Neuron (in vitro differentiated cells): Measurements from ENCODE around the gene TM6SF1.
"Not testable (repeated sequence)": the region's sequence is repeated elsewhere in the genome, so short reads cannot be mapped to it uniquely, and the experiment has no call there.

Experiments
- H2AFZ ChIP-seq: one replicate; pipeline ENCODE4 v1.6.1; 2013; ENCODE audit warnings: low read depth, mild to moderate bottlenecking, inconsistent platforms, low read length, moderate library complexity
- H3K27me3 ChIP-seq: one replicate; pipeline ENCODE4 v1.6.1; 2013; ENCODE audit warnings: low read length; ENCODE audit not compliant: insufficient read depth
- H3K36me3 ChIP-seq: one replicate; pipeline ENCODE4 v1.6.1; 2013; ENCODE audit warnings: low read length; ENCODE audit not compliant: insufficient read depth
- H3K4me1 ChIP-seq: one replicate; pipeline ENCODE4 v1.6.1; 2013; ENCODE audit warnings: low read length; ENCODE audit not compliant: insufficient read depth
- H3K4me3 ChIP-seq: 2 replicates; pipeline ENCODE4 v1.5.1; 2013; ENCODE audit warnings: mild to moderate bottlenecking, low read length, moderate library complexity
- H3K9me3 ChIP-seq: one replicate; pipeline ENCODE4 v1.6.1; 2013; ENCODE audit warnings: low read length

The TM6SF1 gene

GRCh38 chr15:83155942-83156341 is 48.5 kb downstream of the TM6SF1 start:
- Histone ChIP-seq H3K27me3 (no peaks in the 10 kb centered on the region), H3K4me1 (no peaks in the 10 kb centered on the region), H3K9me3 (no peaks in the 10 kb centered on the region), H3K4me3 (no peak overlapping the region), H2AFZ (no peak overlapping the region), H3K36me3 (peaks cover 81% of the 10 kb centered on the region)

GRCh38 chr15:83158393-83158792 is 50.9 kb downstream of the TM6SF1 start:
- Histone ChIP-seq H3K4me3 (no peak overlapping the region), H2AFZ (no peak overlapping the region), H3K36me3 (peaks cover 79% of the 10 kb centered on the region)

GRCh38 chr15:83160741-83161140 is 53.3 kb downstream of the TM6SF1 start:
- peaks cover 59% of the 10 kb centered on the region for H3K36me3 ChIP-seq
- H3K9me3 ChIP-seq: no peaks in the 10 kb centered on the region
- H3K4me1 ChIP-seq: no peaks in the 10 kb centered on the region
- H2AFZ ChIP-seq: no peak overlapping the region
- H3K4me3 ChIP-seq: no peak overlapping the region
- H3K27me3 ChIP-seq: no peaks in the 10 kb centered on the region

More at GRCh38 chr15:83158393-83158792, 50.9 kb downstream of the TM6SF1 start:
- no peaks in the 10 kb centered on the region for H3K27me3 ChIP-seq
- H3K4me1 ChIP-seq: no peaks in the 10 kb centered on the region
- H3K9me3 ChIP-seq: no peaks in the 10 kb centered on the region

GRCh38 chr15:83163032-83163431 is 55.6 kb downstream of the TM6SF1 start:
- Histone ChIP-seq H3K4me3 (no peak overlapping the region), H3K9me3 (peaks cover 5% of the 10 kb centered on the region), H3K4me1 (no peaks in the 10 kb centered on the region), H3K27me3 (no peaks in the 10 kb centered on the region), H2AFZ (no peak overlapping the region), H3K36me3 (peaks cover 36% of the 10 kb centered on the region)

- Histone ChIP-seq H3K9me3 (peaks cover 5% of the 10 kb centered on the region), H3K27me3 (no peaks in the 10 kb centered on the region), H3K4me3 (no peak overlapping the region), H3K4me1 (no peaks in the 10 kb centered on the region), H2AFZ (no peak overlapping the region), H3K36me3 (peaks cover 26% of the 10 kb centered on the region)
Measured at GRCh38 chr15:83164111-83164770, 56.8 kb downstream of the TM6SF1 start.

GRCh38 chr15:83164771-83165404 is 57.4 kb downstream of the TM6SF1 start:
- no peaks in the 10 kb centered on the region for H3K4me1 ChIP-seq
- H3K9me3 ChIP-seq: peaks cover 5% of the 10 kb centered on the region
- H3K36me3 ChIP-seq: peaks cover 19% of the 10 kb centered on the region
- no peak overlapping the region for H3K4me3 ChIP-seq
- H3K27me3 ChIP-seq: no peaks in the 10 kb centered on the region
- H2AFZ ChIP-seq: no peak overlapping the region

- no peaks in the 10 kb centered on the region for H3K27me3 ChIP-seq
- no peak overlapping the region for H2AFZ ChIP-seq
- H3K4me1 ChIP-seq: no peaks in the 10 kb centered on the region
- peaks cover 8% of the 10 kb centered on the region for H3K9me3 ChIP-seq
- peaks cover 15% of the 10 kb centered on the region for H3K36me3 ChIP-seq
- no peak overlapping the region for H3K4me3 ChIP-seq
Measured at GRCh38 chr15:83166218-83166617, 58.8 kb downstream of the TM6SF1 start.

GRCh38 chr15:83166830-83167229 is 59.4 kb downstream of the TM6SF1 start:
- Histone ChIP-seq H3K36me3 (peaks cover 12% of the 10 kb centered on the region), H3K4me3 (no peak overlapping the region), H2AFZ (no peak overlapping the region), H3K9me3 (peaks cover 8% of the 10 kb centered on the region), H3K4me1 (no peaks in the 10 kb centered on the region), H3K27me3 (no peaks in the 10 kb centered on the region)

GRCh38 chr15:83169576-83169975 is 62.1 kb downstream of the TM6SF1 start:
- H3K27me3 ChIP-seq, H3K4me1 ChIP-seq, H3K9me3 ChIP-seq, H3K36me3 ChIP-seq, H2AFZ ChIP-seq, H3K4me3 ChIP-seq: not testable (repeated sequence)

- Histone ChIP-seq H3K27me3 (no peaks in the 10 kb centered on the region), H3K4me3 (no peak overlapping the region), H3K9me3 (peaks cover 8% of the 10 kb centered on the region), H3K4me1 (no peaks in the 10 kb centered on the region), H3K36me3 (peaks cover 2% of the 10 kb centered on the region), H2AFZ (no peak overlapping the region)
Measured at GRCh38 chr15:83170474-83171165, 63.2 kb downstream of the TM6SF1 start.

- Histone ChIP-seq H3K4me1 (no peaks in the 10 kb centered on the region), H3K27me3 (no peaks in the 10 kb centered on the region), H2AFZ (no peak overlapping the region), H3K36me3 (peaks cover 6% of the 10 kb centered on the region), H3K4me3 (no peak overlapping the region), H3K9me3 (peaks cover 4% of the 10 kb centered on the region)
Measured at GRCh38 chr15:83174891-83175290, 67.4 kb downstream of the TM6SF1 start.

- Histone ChIP-seq H3K4me1 (no peaks in the 10 kb centered on the region), H3K9me3 (no peaks in the 10 kb centered on the region), H3K27me3 (no peaks in the 10 kb centered on the region), H3K36me3 (peaks cover 10% of the 10 kb centered on the region), H3K4me3 (no peak overlapping the region), H2AFZ (no peak overlapping the region)
Measured at GRCh38 chr15:83178390-83178789, 70.9 kb downstream of the TM6SF1 start.

- Histone ChIP-seq H3K4me1 (no peaks in the 10 kb centered on the region), H3K36me3 (peaks cover 12% of the 10 kb centered on the region)
Measured at GRCh38 chr15:83178869-83179325, 71.5 kb downstream of the TM6SF1 start.

More at GRCh38 chr15:83178869-83179325, 71.5 kb downstream of the TM6SF1 start:
- no peak overlapping the region for H3K4me3 ChIP-seq
- no peak overlapping the region for H2AFZ ChIP-seq
- no peaks in the 10 kb centered on the region for H3K9me3 ChIP-seq
- no peaks in the 10 kb centered on the region for H3K27me3 ChIP-seq
